CD4-positive, alpha-beta memory T cell (primary cell): ENCODE results near the gene CLSTN1. TPM values are rescaled to one million over a fixed set of nuclear protein-coding genes. Genes with fewer than 3 reads are reported as not detected.
A peak's percentile ranks its signal among the peaks of the same experiment; 100 is the strongest.
"Not testable (repeated sequence)": the region's sequence is repeated elsewhere in the genome, so short reads cannot be mapped to it uniquely, and the experiment has no call there.

ENCODE experiments used
- CTCF ChIA-PET: fragments of 350-600 bp; sonication (Branson Sonifier 250); formaldehyde crosslinking; loops from one replicate; lab custom pipeline; 2021; ENCODE audit warnings: inconsistent platforms; ENCODE audit not compliant: partially characterized antibody; lab: Charles Lee
- POLR2A ChIA-PET: fragments of 350-600 bp; sonication (Branson Sonifier 250); formaldehyde crosslinking; loops from one replicate; lab custom pipeline; 2021; ENCODE audit not compliant: partially characterized antibody; lab: Charles Lee
- DNase-seq, 5 donors: peaks; one replicate each; pipeline versions ENCODE4 v3.0.0 to v3.0.0-alpha.2; 2020 to 2022; ENCODE audit warnings: mixed read lengths in 1 of 5
- H3K27ac ChIP-seq: one replicate; pipeline ENCODE4 v1.7.0; 2013; ENCODE audit warnings: low read depth, low read length
- H3K27me3 ChIP-seq: 2 replicates; pipeline ENCODE4 v1.7.0; 2013; ENCODE audit warnings: mild to moderate bottlenecking, low read length, moderate library complexity; ENCODE audit not compliant: insufficient read depth
- H3K36me3 ChIP-seq: 2 replicates; pipeline ENCODE4 v1.7.0; 2013; ENCODE audit warnings: mild to moderate bottlenecking, low read length, moderate library complexity; ENCODE audit not compliant: insufficient read depth
- H3K4me1 ChIP-seq: 2 replicates; pipeline ENCODE4 v1.7.0; 2013; ENCODE audit warnings: mild to moderate bottlenecking, low read length, moderate library complexity; ENCODE audit not compliant: insufficient read depth
- H3K4me3 ChIP-seq, 2 donors: one replicate each; pipeline ENCODE4 v1.7.0; 2013; ENCODE audit warnings: low read length in 2 of 2, mild to moderate bottlenecking in 1 of 2
- H3K9me3 ChIP-seq, 2 donors: one replicate each; pipeline ENCODE4 v1.7.0; 2013; ENCODE audit warnings: low read length in 2 of 2, control low read depth in 1 of 2; ENCODE audit not compliant: control insufficient read depth in 1 of 2
- H3K27ac Mint-ChIP-seq, 7 donors: one replicate each; pipeline ENCODE4 v1.8.0; 2020 to 2021; ENCODE audit warnings: mixed read lengths in 7 of 7, mild to moderate bottlenecking in 6 of 7, inconsistent platforms in 3 of 7, moderate library complexity in 3 of 7
- H3K27me3 Mint-ChIP-seq, 2 donors: one replicate each; pipeline ENCODE4 v1.8.0; 2020 to 2021; ENCODE audit warnings: mixed read lengths in 2 of 2
- H3K36me3 Mint-ChIP-seq, 2 donors: one replicate each; pipeline ENCODE4 v1.8.0; 2020 to 2021; ENCODE audit warnings: mixed read lengths in 2 of 2, inconsistent platforms in 1 of 2, mild to moderate bottlenecking in 1 of 2
- H3K4me1 Mint-ChIP-seq, 4 donors: one replicate each; pipeline ENCODE4 v1.8.0; 2020 to 2021; ENCODE audit warnings: mixed read lengths in 4 of 4, mild to moderate bottlenecking in 1 of 4
- H3K4me3 Mint-ChIP-seq, 8 donors: one replicate each; pipeline ENCODE4 v1.8.0; 2020 to 2021; ENCODE audit warnings: mixed read lengths in 8 of 8, mild to moderate bottlenecking in 7 of 8, moderate library complexity in 6 of 8, inconsistent platforms in 3 of 8
- H3K9me3 Mint-ChIP-seq, 8 donors: one replicate each; pipeline ENCODE4 v1.8.0; 2020 to 2021; ENCODE audit warnings: mixed read lengths in 8 of 8, mild to moderate bottlenecking in 5 of 8, inconsistent platforms in 3 of 8, moderate library complexity in 1 of 8
- intact Hi-C: fragments of 100-400 bp; cut with micrococcal nuclease; formaldehyde crosslinking; loops from one replicate; pipeline ENCODE4 v1.15.1; 2023
- polyA plus RNA-seq, 2 donors: library from polyadenylated mRNA; unstranded; fragments of 300-500 nt; fragmentation: Illumina TruSeq; gene quantifications; one replicate each; pipeline ENCODE4 v1.2.3, GENCODE V29; 2021
- total RNA-seq, 2 experiments: library from RNA; stranded (reverse); gene quantifications; one replicate each; pipeline ENCODE4 v1.2.3, GENCODE V29; 2021

The CLSTN1 gene
- total and polyA plus RNA-seq, 4 experiments from 2014 or later: 6.9 to 109 (median 78.7) TPM

DNA sequence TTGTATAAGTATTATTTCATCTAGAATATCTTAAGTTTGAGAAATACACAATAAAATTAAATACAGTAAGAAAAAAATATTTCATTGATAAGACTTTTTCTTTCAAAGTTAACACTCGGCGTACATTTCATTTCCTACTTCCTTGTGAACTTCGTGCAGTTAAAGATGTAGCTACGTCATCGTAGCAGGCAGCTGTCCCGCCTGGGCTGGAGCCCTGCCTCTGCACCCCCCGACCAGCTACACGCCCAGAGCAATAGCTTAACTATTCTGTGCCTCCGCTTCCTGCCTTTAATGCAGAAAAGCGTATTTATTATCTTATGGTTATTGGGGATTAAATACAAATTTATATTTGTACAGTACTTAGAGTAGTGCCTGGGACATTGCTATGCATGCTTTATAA is 53.5 kb downstream of the CLSTN1 start:
- DNase-seq: no peak
- H3K36me3 Mint-ChIP-seq: peaks cover 13 to 26% of the 10 kb centered on the region in 2 donors
- Histone ChIP-seq H3K27me3 (no peaks in the 10 kb centered on the region), H3K9me3 (no peaks in the 10 kb centered on the region), H3K4me1 (no peaks in the 10 kb centered on the region), H3K4me3 (no peak overlapping the region), H3K36me3 (peaks cover 9% of the 10 kb centered on the region), H3K27ac (no peak overlapping the region)
- H3K4me3 Mint-ChIP-seq: no peak overlapping the region
- peaks cover 12 to 41% (median 23%) of the 10 kb centered on the region in 4 donors for H3K4me1 Mint-ChIP-seq
- POLR2A ChIA-PET: no interaction called here
- no peaks in the 10 kb centered on the region for H3K9me3 Mint-ChIP-seq
- no peaks in the 10 kb centered on the region for H3K27me3 Mint-ChIP-seq
- CTCF ChIA-PET: no interaction called here
- H3K27ac Mint-ChIP-seq: no peak overlapping the region
- intact Hi-C loops: no loop called here

DNA sequence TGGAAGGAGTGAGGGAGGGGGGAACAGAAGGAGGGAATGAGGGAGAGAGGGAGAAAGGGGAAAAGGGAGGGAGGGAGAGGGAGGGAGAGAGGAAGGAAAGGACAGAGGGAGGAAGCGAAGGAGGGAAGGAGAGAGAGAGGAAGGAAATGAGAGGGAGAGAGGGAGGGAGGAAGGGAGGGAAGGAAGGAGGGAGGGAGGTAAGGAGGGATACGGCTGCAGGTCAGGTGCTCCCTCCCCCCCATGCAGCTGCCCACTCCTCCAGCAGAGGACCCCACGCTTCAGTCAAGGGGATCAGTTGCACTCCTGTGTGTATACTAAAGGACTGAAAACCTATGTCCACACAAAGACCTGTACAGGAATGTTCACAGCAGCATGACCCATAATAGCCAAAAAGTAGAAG is 54.8 kb downstream of the CLSTN1 start:
- no peaks in the 10 kb centered on the region for H3K9me3 Mint-ChIP-seq
- H3K4me1 Mint-ChIP-seq: peaks cover 12 to 38% (median 24%) of the 10 kb centered on the region in 4 donors
- peaks cover 13 to 29% of the 10 kb centered on the region in 2 donors for H3K36me3 Mint-ChIP-seq
- CTCF ChIA-PET: no interaction called here
- Histone ChIP-seq H3K36me3 (peaks cover 9% of the 10 kb centered on the region), H3K27me3 (no peaks in the 10 kb centered on the region), H3K4me1 (no peaks in the 10 kb centered on the region), H3K27ac (no peak overlapping the region), H3K9me3 (no peaks in the 10 kb centered on the region), H3K4me3 (no peak overlapping the region)
- H3K27me3 Mint-ChIP-seq: no peaks in the 10 kb centered on the region
- POLR2A ChIA-PET: no interaction called here
- peak overlapping the region in 2 of 7 donors; percentile 42 to 66 for H3K27ac Mint-ChIP-seq
- intact Hi-C loops: no loop called here
- no peak for DNase-seq
- H3K4me3 Mint-ChIP-seq: no peak overlapping the region

DNA sequence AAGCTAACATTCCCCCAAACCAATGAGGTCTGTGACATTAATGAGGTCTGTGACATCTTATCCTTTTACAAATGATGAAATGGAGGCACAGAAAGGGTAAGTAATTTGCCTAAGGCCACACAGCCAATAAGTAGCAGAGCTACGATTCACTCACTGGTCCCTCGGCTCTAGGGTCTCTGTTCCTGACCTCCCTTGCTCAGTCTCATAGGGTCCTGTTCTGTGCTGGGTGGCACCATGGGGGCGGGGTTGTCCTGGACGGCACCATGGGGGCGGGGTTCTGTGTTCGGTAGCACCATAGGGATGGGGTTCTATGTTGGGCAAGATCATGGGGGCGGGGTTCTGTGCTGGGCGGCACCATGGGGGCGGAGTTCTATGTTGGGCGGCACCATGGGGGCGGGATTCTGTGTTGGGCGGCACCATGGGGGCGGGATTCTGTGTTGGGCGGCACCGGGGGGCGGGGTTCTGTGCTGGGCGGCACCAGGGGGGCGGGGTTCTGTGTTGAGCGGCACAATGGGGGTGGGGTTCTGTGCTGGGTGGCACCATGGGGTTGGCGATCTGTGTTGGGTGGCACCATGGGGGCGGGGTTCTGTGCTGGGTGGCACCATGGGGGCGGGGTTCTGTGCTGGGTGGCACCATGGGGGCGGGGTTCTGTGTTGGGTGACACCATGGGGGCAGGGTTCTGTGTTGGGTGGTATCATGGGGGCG is 55.6 kb downstream of the CLSTN1 start:
- H3K4me3 Mint-ChIP-seq: no peak overlapping the region

DNA sequence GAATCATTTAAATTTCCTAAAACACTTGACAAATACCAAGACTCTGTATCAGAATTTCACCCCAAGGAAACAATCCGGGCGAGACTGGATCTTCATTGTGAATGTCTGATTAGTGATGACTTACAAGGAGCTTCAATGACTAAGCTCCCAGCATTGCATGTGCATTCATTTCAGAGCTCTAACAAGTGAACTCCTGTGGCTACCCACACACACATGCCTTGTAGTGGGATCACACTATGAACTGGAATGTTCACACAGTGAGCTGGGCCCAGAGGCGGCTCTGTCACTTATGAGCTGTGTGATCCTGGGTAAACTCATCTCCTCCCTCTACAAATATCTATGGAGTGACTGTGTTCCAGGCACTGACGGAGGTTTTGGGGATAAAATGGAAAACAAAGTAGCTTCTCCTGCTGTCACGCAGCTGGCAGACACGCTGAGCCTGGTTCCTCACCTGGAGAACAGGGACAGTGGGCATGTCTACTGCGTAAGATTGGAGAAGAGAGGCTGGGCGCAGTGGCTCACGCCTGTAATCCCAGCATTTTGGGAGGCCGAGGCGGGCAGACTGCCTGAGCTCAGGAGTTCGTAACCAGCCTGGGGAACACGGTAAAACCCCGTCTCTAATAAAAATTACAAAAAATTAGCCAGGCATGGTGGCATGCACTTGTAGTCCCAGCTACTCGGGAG is 56.9 kb downstream of the CLSTN1 start:
- Histone ChIP-seq H3K9me3 (no peaks in the 10 kb centered on the region), H3K4me1 (no peaks in the 10 kb centered on the region), H3K36me3 (peaks cover under 1% of the 10 kb centered on the region), H3K27me3 (no peaks in the 10 kb centered on the region), H3K27ac (no peak overlapping the region), H3K4me3 (no peak overlapping the region)
- intact Hi-C loops: no loop called here
- Mint-ChIP-seq H3K9me3 (no peaks in the 10 kb centered on the region), H3K36me3 (peaks cover 0 to 26% of the 10 kb centered on the region in 2 donors), H3K27me3 (no peaks in the 10 kb centered on the region), H3K4me1 (peaks cover 11 to 41% (median 22%) of the 10 kb centered on the region in 4 donors), H3K4me3 (no peak overlapping the region), H3K27ac (peak overlapping the region in 2 of 7 donors; percentile 17 to 71)
- ChIA-PET CTCF (interaction anchor here (0.7 kb wide), 2 partner anchors 102 to 151 kb away, joined by 3 to 5 read pairs; no protein-coding TSS in a partner anchor), POLR2A (no interaction called here)
- DNase-seq: no peak

More for the DNA sequence above, 55.6 kb downstream of the CLSTN1 start:
- intact Hi-C loops: no loop called here
- no peaks in the 10 kb centered on the region for H3K27me3 Mint-ChIP-seq
- ChIA-PET POLR2A (no interaction called here), CTCF (no interaction called here)
- peaks cover 10 to 32% of the 10 kb centered on the region in 2 donors for H3K36me3 Mint-ChIP-seq
- H3K27ac Mint-ChIP-seq: peak overlapping the region in 3 of 7 donors; percentile 24 to 42 (median 36)
- H3K36me3 ChIP-seq: peaks cover 8% of the 10 kb centered on the region
- no peak for DNase-seq
- no peak overlapping the region for H3K27ac ChIP-seq
- no peaks in the 10 kb centered on the region for H3K4me1 ChIP-seq
- no peaks in the 10 kb centered on the region for H3K27me3 ChIP-seq
- H3K9me3 Mint-ChIP-seq: no peaks in the 10 kb centered on the region
- peaks cover 11 to 44% (median 26%) of the 10 kb centered on the region in 4 donors for H3K4me1 Mint-ChIP-seq
- no peak overlapping the region for H3K4me3 ChIP-seq
- H3K9me3 ChIP-seq: no peaks in the 10 kb centered on the region

DNA sequence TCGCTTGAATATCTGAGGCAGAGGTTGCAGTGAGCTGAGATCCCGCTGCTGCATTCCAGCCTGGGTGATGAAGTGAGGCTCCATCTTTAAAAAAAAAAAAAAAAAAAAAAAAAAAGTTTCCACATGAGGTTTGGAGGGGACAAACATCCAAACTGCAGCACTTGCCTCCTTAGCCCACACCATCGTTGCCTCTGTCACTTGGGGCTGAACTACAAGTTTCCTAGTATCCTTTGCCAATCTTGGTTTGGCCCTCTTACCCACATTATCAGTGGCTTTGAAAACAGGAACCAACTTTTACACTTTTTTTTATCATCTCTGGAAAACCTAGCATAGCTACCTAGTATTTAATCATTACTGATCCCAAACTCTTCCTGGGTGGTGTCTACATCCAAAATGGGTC is 59.2 kb downstream of the CLSTN1 start:
- intact Hi-C loops: no loop called here
- ChIA-PET POLR2A (no interaction called here), CTCF (interaction anchor here (1.5 kb wide), 1 partner anchor 138 kb away, joined by 3 read pairs; no protein-coding TSS in a partner anchor)
- Histone ChIP-seq H3K27ac (no peak overlapping the region), H3K9me3 (no peaks in the 10 kb centered on the region), H3K4me1 (no peaks in the 10 kb centered on the region), H3K27me3 (no peaks in the 10 kb centered on the region), H3K36me3 (peaks cover 4% of the 10 kb centered on the region), H3K4me3 (no peak overlapping the region)
- no peak overlapping the region for H3K4me3 Mint-ChIP-seq
- peak overlapping the region in 3 of 7 donors; percentile 11 to 66 (median 22) for H3K27ac Mint-ChIP-seq
- no peaks in the 10 kb centered on the region for H3K27me3 Mint-ChIP-seq
- H3K9me3 Mint-ChIP-seq: no peaks in the 10 kb centered on the region
- peaks cover 0 to 23% of the 10 kb centered on the region in 2 donors for H3K36me3 Mint-ChIP-seq
- no peak for DNase-seq
- peaks cover 13 to 49% (median 31%) of the 10 kb centered on the region in 4 donors for H3K4me1 Mint-ChIP-seq

DNA sequence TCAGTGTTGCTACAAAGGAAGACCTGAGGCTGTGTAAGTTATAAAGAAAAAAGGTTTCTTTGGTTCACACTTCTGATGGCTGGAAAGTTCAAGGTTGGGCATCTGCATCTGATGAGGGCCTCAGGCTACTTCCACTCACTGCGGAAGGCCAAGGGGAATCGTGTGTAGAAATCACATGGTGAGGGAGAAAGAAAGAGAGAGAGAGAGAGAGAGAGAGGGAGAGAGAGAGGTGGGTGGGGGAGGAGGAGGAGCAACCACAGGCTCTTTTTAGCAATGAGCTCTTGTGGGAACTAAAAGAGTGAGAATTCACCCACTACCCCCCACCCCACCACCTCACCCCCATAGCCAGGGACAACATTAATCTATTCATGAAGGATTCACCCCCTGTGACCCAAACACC is 59.9 kb downstream of the CLSTN1 start:
- CTCF ChIA-PET: no interaction called here
- intact Hi-C loops: no loop called here

DNA sequence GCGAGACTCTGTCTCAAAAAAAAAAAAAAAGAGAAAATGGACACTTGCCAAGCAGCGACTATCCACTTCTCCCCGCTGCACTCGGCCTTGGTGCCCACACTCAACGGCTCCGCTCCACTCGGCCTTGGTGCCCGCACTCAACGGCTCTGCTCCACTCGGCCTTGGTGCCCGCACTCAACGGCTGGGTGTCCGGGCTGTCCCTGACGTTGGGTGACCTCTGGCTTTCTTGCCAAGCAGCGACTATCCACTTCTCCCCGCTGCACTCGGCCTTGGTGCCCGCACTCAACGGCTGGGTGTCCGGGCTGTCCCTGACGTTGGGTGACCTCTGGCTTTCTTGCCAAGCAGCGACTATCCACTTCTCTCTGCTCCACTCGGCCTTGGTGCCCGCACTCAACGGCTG is 61.3 kb downstream of the CLSTN1 start:
- H3K27ac ChIP-seq, DNase-seq, H3K4me1 ChIP-seq, H3K27me3 ChIP-seq, H3K4me3 ChIP-seq, H3K27me3 Mint-ChIP-seq, H3K4me3 Mint-ChIP-seq, intact Hi-C loops, H3K36me3 ChIP-seq, POLR2A ChIA-PET, H3K9me3 ChIP-seq, H3K9me3 Mint-ChIP-seq: not testable (repeated sequence)
- peaks cover 0 to 22% of the 10 kb centered on the region in 2 donors for H3K36me3 Mint-ChIP-seq
- CTCF ChIA-PET: interaction anchor here (0.5 kb wide), 1 partner anchor 12 kb away, joined by 3 read pairs; no protein-coding TSS in a partner anchor
- H3K27ac Mint-ChIP-seq: peak overlapping the region in 1 of 7 donors; percentile 61
- H3K4me1 Mint-ChIP-seq: peaks cover 13 to 50% (median 26%) of the 10 kb centered on the region in 4 donors

More for the DNA sequence above, 59.9 kb downstream of the CLSTN1 start:
- Mint-ChIP-seq H3K27me3 (no peaks in the 10 kb centered on the region), H3K27ac (peak overlapping the region in 3 of 7 donors; percentile 50 to 74 (median 51)), H3K4me3 (no peak overlapping the region), H3K9me3 (no peaks in the 10 kb centered on the region), H3K36me3 (peaks cover 0 to 19% of the 10 kb centered on the region in 2 donors), H3K4me1 (peaks cover 12 to 45% (median 28%) of the 10 kb centered on the region in 4 donors)
- Histone ChIP-seq H3K9me3 (no peaks in the 10 kb centered on the region), H3K4me1 (peaks cover 2% of the 10 kb centered on the region), H3K36me3 (peaks cover 4% of the 10 kb centered on the region), H3K4me3 (no peak overlapping the region), H3K27ac (no peak overlapping the region), H3K27me3 (no peaks in the 10 kb centered on the region)
- POLR2A ChIA-PET: no interaction called here
- no peak for DNase-seq
